ENCODE results near the gene MEGF11. TPM values are rescaled to one million over a fixed set of nuclear protein-coding genes. Genes with fewer than 3 reads are reported as not detected.

Gene MEGF11
- total RNA-seq, 2 experiments from 2014 or later: 3.3 to 6.8 TPM

DNA sequence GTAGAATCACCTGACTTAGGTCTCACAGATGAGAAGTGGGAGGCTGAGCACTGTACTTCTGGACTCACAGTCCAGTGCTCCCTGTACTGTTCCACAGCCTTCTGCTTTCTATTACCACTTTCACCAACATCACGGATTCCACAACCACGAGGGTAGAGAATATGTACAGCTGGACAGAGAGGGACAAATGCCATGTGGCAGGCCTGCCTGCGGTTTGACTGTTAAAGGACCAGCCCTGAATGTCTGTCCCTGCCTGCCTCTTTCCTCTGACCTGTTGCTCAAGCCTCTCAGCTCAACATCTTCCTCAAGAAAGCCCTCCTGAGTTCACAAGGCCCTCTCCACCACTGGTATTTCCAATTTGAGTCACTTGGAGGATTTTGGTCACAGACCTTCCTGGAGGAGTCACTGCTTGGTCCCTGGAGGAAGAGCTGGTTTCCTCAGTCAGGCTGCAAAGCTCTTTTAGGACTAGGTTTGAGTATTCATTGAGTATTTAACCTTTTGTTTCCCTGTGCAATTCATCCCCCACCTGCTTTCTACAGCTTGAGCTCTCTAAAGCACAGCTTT, 335.1 kb downstream of the MEGF11 start:
- ChIA-PET POLR2A (no interaction called here), CTCF (ENCODE audit: unreplicated experiment) (no interaction called here)
- H3K36me3 ChIP-seq (ENCODE audit: insufficient read depth, low read length): no peaks in the 10 kb centered on the region
- no peak overlapping the region for H3K4me3 ChIP-seq (ENCODE audit: low read depth, low read length, poor library complexity, severe bottlenecking)
- H3K4me2 ChIP-seq (ENCODE audit: low read length): no peak overlapping the region
- peaks cover 30% of the 10 kb centered on the region for H3K4me1 ChIP-seq (ENCODE audit: insufficient read depth, low read length, poor library complexity, severe bottlenecking)
- H4K20me1 ChIP-seq (ENCODE audit: insufficient read depth, low read length): no peaks in the 10 kb centered on the region
- H3K79me2 ChIP-seq (ENCODE audit: insufficient read depth, low read depth, low read length): no peaks in the 10 kb centered on the region
- H3K27ac ChIP-seq (ENCODE audit: low read depth, low read length, poor library complexity, severe bottlenecking): no peak overlapping the region
- no peak for TF ChIP-seq EZH2phosphoT487 (IDR thresholded peaks at IDR 0.05; ENCODE audit: borderline replicate concordance, low read depth, low read length)
- TF ChIP-seq, protein P1, sequence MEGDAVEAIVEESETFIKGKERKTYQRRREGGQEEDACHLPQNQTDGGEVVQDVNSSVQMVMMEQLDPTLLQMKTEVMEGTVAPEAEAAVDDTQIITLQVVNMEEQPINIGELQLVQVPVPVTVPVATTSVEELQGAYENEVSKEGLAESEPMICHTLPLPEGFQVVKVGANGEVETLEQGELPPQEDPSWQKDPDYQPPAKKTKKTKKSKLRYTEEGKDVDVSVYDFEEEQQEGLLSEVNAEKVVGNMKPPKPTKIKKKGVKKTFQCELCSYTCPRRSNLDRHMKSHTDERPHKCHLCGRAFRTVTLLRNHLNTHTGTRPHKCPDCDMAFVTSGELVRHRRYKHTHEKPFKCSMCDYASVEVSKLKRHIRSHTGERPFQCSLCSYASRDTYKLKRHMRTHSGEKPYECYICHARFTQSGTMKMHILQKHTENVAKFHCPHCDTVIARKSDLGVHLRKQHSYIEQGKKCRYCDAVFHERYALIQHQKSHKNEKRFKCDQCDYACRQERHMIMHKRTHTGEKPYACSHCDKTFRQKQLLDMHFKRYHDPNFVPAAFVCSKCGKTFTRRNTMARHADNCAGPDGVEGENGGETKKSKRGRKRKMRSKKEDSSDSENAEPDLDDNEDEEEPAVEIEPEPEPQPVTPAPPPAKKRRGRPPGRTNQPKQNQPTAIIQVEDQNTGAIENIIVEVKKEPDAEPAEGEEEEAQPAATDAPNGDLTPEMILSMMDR (conservative IDR thresholded peaks at IDR 0.05; ENCODE audit: low read length): no peak
- H3K9me3 ChIP-seq (ENCODE audit: low read length): no peaks in the 10 kb centered on the region
- H3K9me2 ChIP-seq (ENCODE audit: insufficient read depth, low read length): no peaks in the 10 kb centered on the region
- BruUV-seq (replicated peaks): no TSS peak
- no peak for DNase-seq (ENCODE audit: low spot score)
- H2AFZ ChIP-seq (ENCODE audit: low read length): no peak overlapping the region
- intact Hi-C loops (cut with micrococcal nuclease; ENCODE audit: unreplicated experiment): no loop called here

DNA sequence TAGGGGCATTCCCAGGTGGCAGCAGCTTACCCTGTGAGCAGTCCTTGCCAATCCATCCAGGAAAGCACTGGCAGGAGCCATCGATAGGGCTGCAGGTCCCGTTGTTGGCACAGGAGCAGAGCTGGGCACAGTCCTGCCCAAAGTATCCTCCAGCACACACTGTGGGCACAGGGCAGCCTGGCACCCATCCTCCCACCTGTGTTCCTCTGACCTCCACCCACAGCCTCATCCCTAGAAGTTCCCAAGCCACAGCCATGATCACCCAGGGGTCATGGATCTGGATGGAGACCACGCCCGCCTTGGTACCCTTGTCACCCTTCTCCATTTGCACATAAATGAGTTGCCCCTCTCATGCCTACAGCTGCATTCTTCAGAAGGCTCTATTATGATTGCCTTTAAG, 335.6 kb downstream of the MEGF11 start:
- Histone ChIP-seq H3K4me1 (ENCODE audit: insufficient read depth, low read length, poor library complexity, severe bottlenecking) (peaks cover 30% of the 10 kb centered on the region), H3K4me2 (ENCODE audit: low read length) (no peak overlapping the region), H3K4me3 (ENCODE audit: low read depth, low read length, poor library complexity, severe bottlenecking) (no peak overlapping the region), H3K27ac (ENCODE audit: low read depth, low read length, poor library complexity, severe bottlenecking) (no peak overlapping the region), H3K9me3 (ENCODE audit: low read length) (no peaks in the 10 kb centered on the region), H3K79me2 (ENCODE audit: insufficient read depth, low read depth, low read length) (no peaks in the 10 kb centered on the region), H2AFZ (ENCODE audit: low read length) (no peak overlapping the region), H3K36me3 (ENCODE audit: insufficient read depth, low read length) (no peaks in the 10 kb centered on the region), H3K9me2 (ENCODE audit: insufficient read depth, low read length) (no peaks in the 10 kb centered on the region), H4K20me1 (ENCODE audit: insufficient read depth, low read length) (no peaks in the 10 kb centered on the region)
- no peak for DNase-seq (ENCODE audit: low spot score)
- no peak for TF ChIP-seq EZH2phosphoT487 (IDR thresholded peaks at IDR 0.05; ENCODE audit: borderline replicate concordance, low read depth, low read length)
- TF ChIP-seq, protein P1 (conservative IDR thresholded peaks at IDR 0.05; ENCODE audit: low read length): no peak
- no TSS peak for BruUV-seq (replicated peaks)
- intact Hi-C loops (cut with micrococcal nuclease; ENCODE audit: unreplicated experiment): no loop called here
- CTCF ChIA-PET (ENCODE audit: unreplicated experiment): no interaction called here
- POLR2A ChIA-PET: no interaction called here

DNA sequence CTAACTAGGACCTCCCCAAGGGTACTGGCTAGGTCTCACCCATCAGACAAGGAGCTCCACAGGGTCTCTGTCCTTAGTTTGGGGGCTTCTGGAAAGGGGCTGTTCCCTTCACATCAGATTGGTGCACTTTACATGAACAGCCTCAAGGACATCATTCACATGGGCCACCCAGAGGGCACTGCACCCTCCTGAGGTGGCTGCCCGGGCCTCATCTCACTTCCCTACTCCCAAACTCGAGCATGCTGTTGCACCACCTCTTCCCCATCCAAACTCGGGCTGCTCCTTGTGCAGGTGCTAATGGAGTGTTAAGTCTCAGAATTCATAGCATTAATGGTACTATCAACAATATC, 336.2 kb downstream of the MEGF11 start:
- no peak for DNase-seq (ENCODE audit: low spot score)
- intact Hi-C loops (cut with micrococcal nuclease; ENCODE audit: unreplicated experiment): no loop called here
- ChIA-PET CTCF (ENCODE audit: unreplicated experiment) (no interaction called here), POLR2A (no interaction called here)
- H2AFZ ChIP-seq (ENCODE audit: low read length): no peak overlapping the region
- no peaks in the 10 kb centered on the region for H3K9me3 ChIP-seq (ENCODE audit: low read length)
- no peaks in the 10 kb centered on the region for H4K20me1 ChIP-seq (ENCODE audit: insufficient read depth, low read length)
- no peak overlapping the region for H3K27ac ChIP-seq (ENCODE audit: low read depth, low read length, poor library complexity, severe bottlenecking)
- H3K36me3 ChIP-seq (ENCODE audit: insufficient read depth, low read length): 0 out of 2 replicates have a peak, but pooled peaks cover 1% of the 10 kb centered on the region
- no TSS peak for BruUV-seq (replicated peaks)
- no peaks in the 10 kb centered on the region for H3K9me2 ChIP-seq (ENCODE audit: insufficient read depth, low read length)
- no peak overlapping the region for H3K4me3 ChIP-seq (ENCODE audit: low read depth, low read length, poor library complexity, severe bottlenecking)
- H3K79me2 ChIP-seq (ENCODE audit: insufficient read depth, low read depth, low read length): no peaks in the 10 kb centered on the region
- no peak for TF ChIP-seq EZH2phosphoT487 (IDR thresholded peaks at IDR 0.05; ENCODE audit: borderline replicate concordance, low read depth, low read length)
- TF ChIP-seq, protein P1 (conservative IDR thresholded peaks at IDR 0.05; ENCODE audit: low read length): no peak
- peaks cover 30% of the 10 kb centered on the region for H3K4me1 ChIP-seq (ENCODE audit: insufficient read depth, low read length, poor library complexity, severe bottlenecking)
- H3K4me2 ChIP-seq (ENCODE audit: low read length): no peak overlapping the region
